GM19239 (cell line): ENCODE measurements around the gene FUNDC1.
A peak's percentile ranks its signal among the peaks of the same experiment; 100 is the strongest.
"Not testable (repeated sequence)": the region's sequence is repeated elsewhere in the genome, so short reads cannot be mapped to it uniquely, and the experiment has no call there.

Source experiments
- DNase-seq: peaks from one replicate; pipeline ENCODE4 v3.0.0; 2011; ENCODE audit warnings: low spot score; ENCODE audit not compliant: insufficient read length
- FAIRE-seq: peaks from 2 replicates; lab custom pipeline; 2011; peaks lifted over from hg19 to GRCh38; lab: Jason Lieb, UNC

The FUNDC1 gene, protein sequence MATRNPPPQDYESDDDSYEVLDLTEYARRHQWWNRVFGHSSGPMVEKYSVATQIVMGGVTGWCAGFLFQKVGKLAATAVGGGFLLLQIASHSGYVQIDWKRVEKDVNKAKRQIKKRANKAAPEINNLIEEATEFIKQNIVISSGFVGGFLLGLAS

DNA sequence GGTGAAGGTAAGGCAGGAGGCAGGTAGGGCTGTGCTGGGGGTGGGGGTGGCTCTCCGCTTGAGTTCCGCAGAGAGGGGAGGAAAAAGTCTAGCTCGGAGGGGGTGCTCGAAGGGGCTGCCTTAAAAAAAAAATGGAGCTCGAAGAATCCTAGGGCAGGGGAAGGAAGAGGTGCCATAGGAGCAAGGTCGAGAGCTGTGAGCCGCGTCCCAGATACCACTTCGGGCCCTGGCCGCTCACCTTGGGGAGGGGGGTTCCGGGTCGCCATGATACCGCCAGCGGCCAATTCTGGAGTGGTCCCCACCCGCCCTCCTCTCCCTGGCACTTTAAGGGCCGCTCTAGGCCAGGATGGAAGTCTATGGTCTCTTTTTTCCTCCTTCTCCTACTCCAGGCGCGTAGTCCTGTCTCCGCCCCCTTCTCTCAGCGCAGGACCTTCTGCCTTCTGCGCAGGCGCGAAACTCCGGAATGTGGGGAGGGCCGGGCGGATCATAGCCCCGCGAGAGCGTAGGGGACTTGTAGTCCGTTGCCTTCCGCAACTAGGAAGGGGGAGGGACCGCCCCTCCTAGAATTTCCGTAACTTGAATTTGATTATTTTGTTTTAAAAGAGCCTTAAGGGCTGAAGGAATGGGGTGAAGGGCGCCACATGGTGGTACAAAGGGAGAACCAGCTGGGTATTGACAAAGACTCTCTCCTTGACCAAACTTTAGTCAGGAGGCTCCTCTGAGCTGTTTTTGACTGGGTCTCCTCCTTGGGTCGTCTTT, at the start of gene FUNDC1:
TSS of gene FUNDC1 (minus strand) at position 293 of the 759 bp plus-strand sequence. CDS start at position 266, 27 bp downstream.
- FAIRE-seq (peak; percentile 100), DNase-seq (peak; percentile 47)

DNA sequence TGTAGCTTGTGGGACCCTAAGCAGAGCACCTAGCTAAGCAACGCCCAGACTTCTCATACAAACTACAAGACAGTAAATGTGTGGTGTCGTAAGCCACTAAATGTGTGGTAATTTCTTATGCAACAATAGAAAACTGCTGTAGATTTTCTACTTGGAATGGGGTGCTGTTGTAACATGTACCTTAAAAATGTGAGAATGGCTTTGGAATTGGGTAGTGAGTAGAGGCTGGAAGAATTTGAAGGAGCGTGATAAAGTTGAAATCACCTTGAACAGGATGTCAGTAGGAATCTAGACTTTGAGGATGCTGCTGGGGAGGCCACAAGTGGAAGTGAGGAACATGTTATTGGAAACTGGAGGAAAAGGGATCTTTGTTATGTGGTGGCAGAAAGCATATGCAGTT, 43.2 kb upstream of the FUNDC1 start:
- FAIRE-seq: no peak
- no peak for DNase-seq

DNA sequence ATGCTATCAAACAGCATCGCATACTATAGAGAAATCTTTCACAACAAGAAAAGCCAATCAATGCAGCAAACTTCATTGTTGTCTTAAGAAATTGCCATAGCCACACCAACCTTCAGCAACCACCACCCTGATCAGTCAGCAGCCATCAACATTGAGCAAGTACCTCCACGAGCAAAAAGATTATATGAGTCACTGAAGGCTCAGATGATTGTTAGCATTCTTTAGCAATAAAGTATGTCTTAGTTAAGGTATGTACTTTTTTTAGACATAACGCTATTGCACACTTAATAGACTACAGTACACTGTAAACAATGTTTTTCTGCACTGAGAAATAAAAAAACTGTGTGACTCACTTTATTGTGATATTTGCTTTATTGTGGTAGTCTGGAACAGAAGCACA, 37.8 kb upstream of the FUNDC1 start:
- DNase-seq (no peak), FAIRE-seq (no peak)

DNA sequence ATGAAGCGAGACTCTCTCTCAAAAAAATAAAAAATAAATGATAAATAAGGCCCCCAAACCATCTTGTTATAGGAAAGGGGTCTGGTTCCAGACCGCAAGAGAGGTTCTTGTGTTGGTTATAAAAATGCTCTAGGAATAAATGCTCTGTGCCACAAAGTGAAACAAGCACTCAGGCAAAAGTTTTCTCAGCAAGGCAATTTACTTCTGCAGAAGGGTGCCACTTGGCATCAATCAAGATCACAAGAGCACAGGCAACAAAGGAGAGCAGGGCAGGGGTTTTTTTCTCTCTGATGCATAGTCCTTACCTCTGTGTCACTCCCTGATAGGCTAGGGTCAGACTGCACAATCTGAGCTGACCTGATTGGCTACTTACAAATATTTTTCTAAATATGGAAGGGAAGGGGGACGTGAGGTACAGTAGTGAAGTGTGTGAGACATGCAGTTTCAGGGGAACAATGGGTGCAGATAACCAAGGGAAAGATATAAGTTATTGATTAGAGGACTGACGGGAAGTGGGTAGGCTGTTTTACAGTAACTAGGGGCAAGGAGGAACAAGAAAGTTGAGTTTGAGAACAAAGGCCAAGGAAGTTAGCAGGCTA, 29.8 kb upstream of the FUNDC1 start:
- no peak for FAIRE-seq

DNA sequence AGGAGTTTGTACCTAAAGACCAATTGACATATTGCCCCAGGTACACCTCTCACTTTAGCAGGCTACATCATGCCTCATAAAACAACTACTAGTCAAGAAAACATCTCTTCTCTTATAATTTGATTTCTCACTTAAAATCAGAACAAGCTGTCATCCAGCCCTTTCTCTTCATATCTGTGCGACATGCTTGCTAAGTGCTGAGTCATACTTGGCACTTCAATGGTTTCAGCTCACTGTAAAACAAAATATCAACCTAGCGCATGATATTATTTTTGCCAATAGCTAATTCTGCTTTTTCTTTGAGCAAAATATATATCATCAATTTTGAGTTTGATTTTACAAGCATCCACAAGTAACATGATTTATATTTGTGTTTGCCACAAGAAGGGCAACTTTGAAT, 27.9 kb upstream of the FUNDC1 start:
- FAIRE-seq (no peak), DNase-seq (no peak)

More for the DNA sequence above, 29.8 kb upstream of the FUNDC1 start:
- DNase-seq: no peak

DNA sequence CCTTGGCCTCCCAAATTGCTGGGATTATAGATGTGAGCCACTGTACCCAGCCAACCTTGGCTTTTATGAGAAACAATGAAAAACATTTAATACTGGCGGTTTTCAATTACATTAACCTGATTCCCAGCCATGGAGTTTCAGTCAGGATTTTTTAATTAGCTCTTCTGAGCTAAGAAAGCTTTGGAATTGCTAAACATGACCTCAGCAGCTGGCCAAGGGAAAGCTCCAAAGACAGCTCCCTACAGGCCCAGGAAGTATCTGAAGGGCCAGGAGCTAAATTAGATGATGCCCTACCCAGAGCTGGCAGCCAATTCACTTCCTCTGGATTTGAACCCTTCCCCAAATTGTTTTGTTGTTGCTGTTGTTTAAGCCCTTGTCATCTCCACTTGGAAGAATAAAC, 26.5 kb upstream of the FUNDC1 start:
- FAIRE-seq (no peak), DNase-seq (no peak)

DNA sequence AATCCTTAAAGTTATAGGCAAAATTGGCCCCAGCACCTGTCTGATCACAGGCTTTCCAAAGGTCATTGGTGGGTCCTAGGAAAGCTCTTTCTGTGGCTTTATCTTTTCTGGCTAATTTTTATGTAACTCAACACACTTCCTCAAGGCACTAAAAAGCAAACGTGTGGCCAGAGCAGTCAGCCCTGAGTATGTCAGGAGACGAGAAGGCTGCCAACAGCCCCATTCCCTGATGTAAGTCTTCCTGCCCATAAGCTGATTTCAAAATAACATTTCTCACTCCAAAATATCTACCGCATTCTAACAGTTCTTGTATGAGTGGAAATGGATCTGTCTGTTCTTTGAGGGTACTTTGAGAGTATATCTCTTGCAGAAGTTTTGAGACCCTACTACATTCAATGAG, 25.5 kb upstream of the FUNDC1 start:
- no peak for FAIRE-seq
- no peak for DNase-seq

DNA sequence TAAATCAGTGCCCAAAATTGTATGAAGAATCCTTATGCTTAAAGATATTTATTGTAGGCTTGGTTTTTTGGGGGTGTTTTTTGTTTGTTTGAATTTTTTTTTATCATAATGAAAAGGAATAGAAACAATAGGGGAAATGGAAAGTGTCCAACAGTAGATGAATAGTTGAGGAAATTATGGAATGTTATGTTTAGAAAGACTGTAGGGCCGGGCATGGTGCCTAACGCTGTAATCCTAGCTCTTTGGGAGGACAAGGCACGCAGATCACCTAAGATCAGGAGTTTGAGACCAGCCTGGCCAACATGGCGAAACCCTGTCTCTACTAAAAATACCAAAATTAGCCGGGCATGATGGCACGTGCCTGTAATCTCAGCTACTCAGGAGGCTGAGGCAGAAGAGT, 19.2 kb upstream of the FUNDC1 start:
- not testable (repeated sequence) for FAIRE-seq, DNase-seq

DNA sequence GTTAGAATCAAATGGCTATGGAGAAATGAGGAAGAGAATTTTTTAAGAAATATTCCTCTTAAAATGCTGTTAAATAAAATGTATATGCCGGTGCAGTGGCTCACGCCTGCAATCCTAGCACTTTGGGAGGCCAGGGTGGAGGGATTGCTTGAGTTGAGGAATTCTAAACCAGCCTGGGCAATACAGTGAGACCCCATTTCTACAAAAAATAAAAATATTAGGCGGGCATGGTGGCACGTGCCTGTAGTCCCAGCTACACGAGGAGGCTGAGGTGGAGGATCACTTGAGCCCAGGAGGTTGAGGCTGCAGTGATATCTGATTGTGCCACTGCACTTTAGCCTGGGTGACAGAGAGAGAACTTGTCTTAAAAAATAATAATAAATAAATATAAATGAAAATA, 7.9 kb upstream of the FUNDC1 start:
- FAIRE-seq (no peak), DNase-seq (no peak)

DNA sequence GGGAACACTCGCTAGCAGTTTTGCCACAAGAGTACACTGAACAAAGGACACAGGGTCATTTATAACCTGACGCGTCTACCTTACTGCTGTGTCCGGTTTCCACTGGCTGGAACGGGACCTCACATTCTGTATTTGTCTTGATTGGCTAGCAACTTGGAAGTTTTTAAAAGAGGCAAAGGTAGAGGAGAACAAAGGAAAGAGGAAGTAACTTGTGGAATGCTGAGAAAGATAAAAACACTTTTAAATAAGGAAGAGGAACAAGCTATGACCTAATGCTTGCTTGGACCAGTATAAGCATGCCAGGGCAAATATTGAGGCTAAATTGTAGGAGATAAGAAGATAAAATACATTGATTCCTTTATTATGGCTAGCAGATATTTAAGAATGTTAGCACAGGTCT, 2.8 kb upstream of the FUNDC1 start:
- not testable (repeated sequence) for DNase-seq, FAIRE-seq

DNA sequence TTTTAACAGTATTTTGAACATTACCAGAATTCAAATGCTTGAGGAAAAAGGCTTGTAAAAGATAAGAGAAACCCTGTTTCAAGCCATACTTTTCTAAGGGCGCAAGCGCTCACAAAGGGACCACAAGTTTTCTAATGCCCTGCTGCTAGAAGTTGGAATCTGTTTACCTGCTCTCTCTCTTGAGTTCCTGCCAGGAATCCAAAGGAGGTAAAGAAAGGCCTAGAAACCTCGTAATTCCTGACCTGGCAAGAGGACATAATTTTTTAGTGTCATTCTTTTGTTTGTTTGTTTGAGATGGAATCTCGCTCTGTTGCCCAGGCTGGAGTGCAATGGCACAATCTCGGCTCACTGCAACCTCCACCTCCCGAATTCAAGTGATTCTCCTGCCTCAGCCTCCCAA, 1.4 kb upstream of the FUNDC1 start:
- FAIRE-seq (no peak), DNase-seq (no peak)

DNA sequence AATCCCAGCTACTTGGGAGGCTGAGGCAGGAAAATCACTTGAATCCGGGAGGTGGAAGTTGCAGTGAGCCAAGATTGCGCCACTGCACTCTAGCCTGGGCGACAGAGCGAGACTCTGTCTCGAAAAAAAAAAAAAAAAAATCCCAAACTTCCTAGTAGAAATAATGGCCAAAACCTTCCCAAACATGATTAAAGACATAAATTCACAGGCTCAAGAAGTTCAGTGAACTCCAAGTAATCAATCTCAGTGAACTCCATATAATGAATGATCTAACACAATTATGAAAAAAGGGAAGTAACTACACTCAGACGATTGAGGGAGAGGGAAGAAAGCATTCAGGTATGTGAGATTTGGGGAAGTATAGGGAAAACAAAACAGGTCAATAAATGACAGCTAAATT, 6.5 kb downstream of the FUNDC1 start:
- no peak for DNase-seq
- peak; percentile 21 for FAIRE-seq

DNA sequence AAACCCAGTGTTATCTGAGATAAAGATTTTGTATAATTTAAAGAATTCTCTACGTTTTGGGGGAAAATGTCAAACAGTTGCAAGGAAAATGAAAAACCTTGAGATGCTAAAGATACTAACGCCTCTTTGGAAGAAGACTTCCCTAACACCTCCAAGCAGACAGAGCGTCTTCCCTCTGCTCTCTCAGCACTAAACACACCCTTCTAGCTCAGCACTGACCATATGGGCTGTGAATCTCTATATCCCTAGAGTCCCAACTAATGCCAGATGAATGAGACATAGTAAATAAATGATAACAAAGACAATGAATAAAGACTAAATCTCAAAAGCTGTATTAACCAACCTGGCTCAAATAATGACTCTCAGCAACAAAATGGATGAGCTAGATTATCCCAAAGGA, 13.3 kb downstream of the FUNDC1 start:
- DNase-seq: no peak
- no peak for FAIRE-seq

DNA sequence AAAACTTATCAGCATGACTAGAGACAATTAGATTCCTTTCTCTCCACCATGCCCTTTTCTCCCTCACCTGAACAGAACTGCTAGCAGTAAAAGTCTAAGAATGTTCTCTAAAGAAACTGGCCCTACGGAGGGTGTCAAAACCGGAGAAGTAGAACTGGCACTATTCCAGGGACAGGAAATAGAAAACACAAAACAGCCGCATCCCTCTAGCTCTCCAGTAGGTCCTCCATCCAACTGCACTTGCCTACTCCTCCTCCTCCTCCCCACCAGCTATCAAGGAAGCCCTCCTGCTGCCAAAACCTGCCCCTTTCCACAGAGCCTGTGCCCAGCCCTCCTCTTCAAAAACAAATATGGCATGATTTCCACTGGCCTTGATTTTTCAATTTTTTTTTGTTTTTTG, 28.4 kb downstream of the FUNDC1 start:
- FAIRE-seq (no peak), DNase-seq (no peak)

DNA sequence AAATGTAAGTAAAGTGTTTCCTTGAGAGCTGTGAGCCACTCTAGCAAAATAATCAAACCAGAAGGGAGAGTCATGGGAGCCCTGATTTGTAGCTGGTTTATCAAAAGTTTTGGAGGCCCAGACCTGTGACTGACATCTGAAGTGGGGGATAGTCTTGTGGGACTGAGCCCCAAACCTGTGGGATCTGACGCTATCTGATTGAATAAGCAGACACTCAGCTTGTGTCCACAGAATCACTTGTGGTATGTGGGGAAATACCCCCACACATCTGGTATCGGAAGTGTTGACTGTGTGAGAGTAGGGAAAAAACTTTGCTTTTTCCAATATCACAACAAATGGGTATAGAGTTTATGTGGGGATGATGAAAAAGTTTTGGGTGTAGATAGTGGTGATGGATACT, 35.4 kb downstream of the FUNDC1 start:
- no peak for FAIRE-seq
- no peak for DNase-seq

DNA sequence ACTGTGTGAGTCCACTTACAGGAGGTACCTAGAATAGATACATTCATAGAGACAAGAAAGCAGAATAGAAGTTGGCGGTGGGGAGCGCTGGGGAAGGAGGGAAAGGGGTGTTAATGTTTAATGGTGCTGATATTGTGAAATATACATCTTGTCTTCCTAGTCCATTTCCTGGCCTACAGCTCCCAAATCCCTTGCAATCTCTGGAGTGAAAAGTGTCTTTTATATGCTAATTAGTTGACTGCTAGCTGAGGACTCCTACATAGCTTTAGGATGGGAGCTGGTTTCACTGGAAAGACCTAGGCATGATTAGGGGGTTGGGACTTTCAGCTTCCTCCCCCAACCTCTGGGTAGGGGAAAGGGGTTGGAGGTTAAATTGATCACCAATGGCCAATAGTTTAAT, 36.0 kb downstream of the FUNDC1 start:
- DNase-seq (no peak), FAIRE-seq (no peak)

DNA sequence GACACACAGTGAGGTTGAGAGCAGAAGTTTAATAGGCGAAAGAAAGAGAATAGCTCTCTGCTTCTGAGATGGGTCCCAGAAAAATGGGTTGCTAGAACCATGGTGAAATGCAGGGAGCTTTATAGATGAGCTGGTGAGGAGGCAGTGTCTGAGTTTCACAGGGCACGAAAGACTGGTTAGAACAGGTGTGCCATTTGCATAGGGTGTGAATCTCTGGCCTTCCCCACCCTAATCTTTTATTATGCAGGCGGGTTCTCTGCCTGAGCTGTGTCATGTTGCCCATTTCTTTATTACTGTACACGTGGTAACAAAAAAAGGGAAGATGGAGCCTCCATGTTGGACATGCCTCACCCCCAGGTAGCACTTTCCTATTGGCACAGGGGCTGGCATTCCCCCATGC, 39.1 kb downstream of the FUNDC1 start:
- FAIRE-seq (peak; percentile 18), DNase-seq (no peak)

DNA sequence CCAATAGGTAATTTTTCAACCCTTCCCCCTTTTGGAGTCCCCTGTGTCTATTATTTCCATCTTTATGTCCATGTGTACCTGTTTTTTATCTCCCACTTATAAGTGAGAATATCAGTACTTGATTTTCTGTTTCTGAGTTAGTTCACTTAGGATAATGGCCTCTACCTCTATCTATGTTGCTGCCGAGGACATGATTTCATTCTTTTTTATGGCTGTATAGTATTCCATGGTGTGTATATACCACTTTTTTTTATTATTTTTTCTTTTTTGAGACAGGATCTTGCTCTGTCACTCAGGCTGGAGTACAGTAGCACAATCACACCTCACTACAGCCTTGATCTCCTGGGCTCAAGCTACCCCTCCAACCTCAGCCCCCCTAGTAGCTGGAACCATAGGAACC, 47.6 kb downstream of the FUNDC1 start:
- no peak for FAIRE-seq
- DNase-seq: no peak

DNA sequence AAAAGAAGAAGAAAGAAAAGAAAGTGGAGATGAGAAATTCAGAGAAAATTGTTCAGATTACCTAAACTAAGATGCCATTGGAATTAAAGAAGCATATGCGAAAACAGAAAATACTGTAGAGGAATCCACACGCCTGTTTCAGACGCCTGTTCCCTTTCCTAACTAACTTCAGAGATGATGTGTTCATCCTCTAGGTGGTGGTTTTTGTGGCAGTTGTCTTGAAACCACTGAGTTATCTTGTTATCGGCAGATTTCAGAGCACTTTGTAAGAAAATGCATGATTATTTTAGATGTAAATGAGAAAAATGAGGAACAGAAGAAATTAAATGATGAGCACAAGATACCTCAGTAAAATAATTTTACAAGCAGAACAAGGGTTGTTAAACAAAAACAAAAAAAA, 48.3 kb downstream of the FUNDC1 start:
- DNase-seq: no peak

DNA sequence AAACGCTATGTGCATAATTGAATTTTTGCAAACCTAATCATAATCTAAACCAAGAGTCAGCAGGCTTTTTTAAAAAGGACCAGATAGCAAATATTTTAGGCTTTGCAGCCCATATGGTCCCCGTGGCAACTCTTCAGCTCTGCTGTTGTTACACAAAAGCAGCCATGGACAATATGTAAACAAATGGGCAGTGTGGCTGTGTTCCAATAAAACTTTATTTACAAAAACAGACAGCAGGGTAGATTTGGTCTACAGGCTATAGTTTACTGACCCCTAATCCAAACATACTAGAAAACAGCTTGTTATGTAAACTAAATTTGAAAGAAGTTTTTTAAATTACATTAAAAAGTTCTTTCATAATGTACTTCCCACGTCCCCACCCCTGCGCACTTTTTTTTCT, 53.1 kb downstream of the FUNDC1 start:
- FAIRE-seq (no peak), DNase-seq (no peak)

More for the DNA sequence above, 48.3 kb downstream of the FUNDC1 start:
- FAIRE-seq: no peak

DNA sequence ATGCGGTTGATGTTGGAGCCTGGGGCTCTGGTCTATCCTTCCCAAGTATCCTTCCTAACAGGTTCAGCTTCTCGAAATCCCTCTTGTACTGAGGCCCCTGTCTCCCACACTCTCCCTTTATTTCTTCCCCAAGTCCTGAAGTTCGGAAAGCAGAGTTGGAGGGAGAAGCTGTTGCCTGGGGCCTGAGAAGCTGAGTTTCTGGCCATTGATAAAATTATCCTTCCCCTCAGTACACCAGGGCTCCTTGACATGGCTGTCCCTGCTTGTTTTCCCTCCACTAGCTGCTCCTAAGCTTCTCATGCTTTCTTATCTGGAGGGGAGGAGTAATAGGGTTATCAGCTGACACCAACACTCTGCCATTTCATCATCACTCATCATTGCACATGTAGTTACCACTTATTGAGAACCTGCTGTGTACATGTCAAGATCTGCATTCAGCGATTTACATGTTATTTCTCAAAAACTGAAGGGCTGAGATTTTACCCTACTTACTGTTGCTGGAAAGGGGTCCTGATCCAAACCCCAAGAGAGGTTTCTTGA, 58.0 kb downstream of the FUNDC1 start:
- DNase-seq: no peak
- FAIRE-seq: no peak
